GM21576 (cell line): ENCODE data around the gene IQCH.

Source experiments
- ATAC-seq: cut with Tn5 transposase; IDR thresholded peaks from one replicate; pipeline ENCODE4 v1.9.1; 2021; ENCODE audit warnings: mild to moderate bottlenecking, moderate library complexity; ENCODE audit not compliant: unreplicated experiment

The IQCH gene

GRCh38 chr15:67386947-67387346, 132.4 kb downstream of the IQCH start:
- no peak for ATAC-seq

- no peak for ATAC-seq
Observed at GRCh38 chr15:67389975-67390374, 135.4 kb downstream of the IQCH start.

GRCh38 chr15:67394873-67395639, 140.5 kb downstream of the IQCH start:
- ATAC-seq = no peak

GRCh38 chr15:67396114-67396513, 141.5 kb downstream of the IQCH start:
- no peak for ATAC-seq

GRCh38 chr15:67397139-67397538, 142.6 kb downstream of the IQCH start:
- ATAC-seq = no peak

GRCh38 chr15:67399925-67400324, 145.3 kb downstream of the IQCH start:
- no peak for ATAC-seq

GRCh38 chr15:67400890-67401289, 146.3 kb downstream of the IQCH start:
- no peak for ATAC-seq

GRCh38 chr15:67401336-67401735, 146.8 kb downstream of the IQCH start:
- no peak for ATAC-seq

GRCh38 chr15:67403428-67404154, 149.0 kb downstream of the IQCH start:
- no peak for ATAC-seq

- ATAC-seq = no peak
Observed at GRCh38 chr15:67405208-67406191, 150.9 kb downstream of the IQCH start.

- no peak for ATAC-seq
Observed at GRCh38 chr15:67406257-67406861, 151.8 kb downstream of the IQCH start.

GRCh38 chr15:67407786-67408185, 153.2 kb downstream of the IQCH start:
- ATAC-seq = no peak

- ATAC-seq = no peak
Observed at GRCh38 chr15:67409175-67409574, 154.6 kb downstream of the IQCH start.

- ATAC-seq = no peak
Observed at GRCh38 chr15:67411486-67411885, 156.9 kb downstream of the IQCH start.

GRCh38 chr15:67413770-67414390, 159.3 kb downstream of the IQCH start:
- ATAC-seq = no peak

GRCh38 chr15:67415181-67415580, 160.6 kb downstream of the IQCH start:
- ATAC-seq = no peak

GRCh38 chr15:67416891-67417290, 162.3 kb downstream of the IQCH start:
- ATAC-seq = no peak

- no peak for ATAC-seq
Observed at GRCh38 chr15:67419705-67420104, 165.1 kb downstream of the IQCH start.

GRCh38 chr15:67420137-67420536, 165.6 kb downstream of the IQCH start:
- no peak for ATAC-seq

- no peak for ATAC-seq
Observed at GRCh38 chr15:67421105-67421504, 166.5 kb downstream of the IQCH start.
